ENCODE data around the gene DAPK2. TPM values are rescaled to one million over a fixed set of nuclear protein-coding genes. Genes with fewer than 3 reads are reported as not detected.

DAPK2 gene
- total RNA-seq, 4 donors from 2014 or later, result 64.6 to 189 (median 125) TPM

- Histone ChIP-seq H3K27me3 (no peaks in the 10 kb centered on the region), H3K4me3 (no peak overlapping the region), H3K27ac (peak overlapping the region; percentile 4 to 73 (median 44)), H3K36me3 (peaks cover 0 to 15% (median 0%) of the 10 kb centered on the region in 3 donors), H3K9me3 (no peaks in the 10 kb centered on the region), H3K4me1 (peaks cover 0 to 10% (median 0%) of the 10 kb centered on the region in 4 donors)
- TF ChIP-seq POLR2A (IDR thresholded peaks at IDR 0.05) (peak in 1 of 2 donors; percentile 24), CTCF (IDR thresholded peaks at IDR 0.05) (no peak)
- DNase-seq, result peak in 2 of 3 donors; percentile 60 to 82
Measured at GRCh38 chr15:64070965-64071851, 24.9 kb upstream of the DAPK2 start.

- H3K9me3 ChIP-seq, result no peaks in the 10 kb centered on the region
- peaks cover 0 to 10% (median 0%) of the 10 kb centered on the region in 4 donors for H3K4me1 ChIP-seq
- H3K4me3 ChIP-seq, result no peak overlapping the region
- H3K27ac ChIP-seq, result peak overlapping the region in 1 of 4 donors; percentile 52
- DNase-seq, result no peak
- H3K27me3 ChIP-seq, result no peaks in the 10 kb centered on the region
- H3K36me3 ChIP-seq, result peaks cover 0 to 15% (median 0%) of the 10 kb centered on the region in 3 donors
- TF ChIP-seq POLR2A (IDR thresholded peaks at IDR 0.05) (no peak), CTCF (IDR thresholded peaks at IDR 0.05) (no peak)
Measured at GRCh38 chr15:64070106-64070505, 23.8 kb upstream of the DAPK2 start.

GRCh38 chr15:64068133-64068532, 21.8 kb upstream of the DAPK2 start:
- no peak for DNase-seq
- H3K27me3 ChIP-seq, result no peaks in the 10 kb centered on the region
- peaks cover 0 to 15% (median 0%) of the 10 kb centered on the region in 3 donors for H3K36me3 ChIP-seq
- no peak overlapping the region for H3K4me3 ChIP-seq
- H3K9me3 ChIP-seq, result no peaks in the 10 kb centered on the region
- TF ChIP-seq POLR2A (IDR thresholded peaks at IDR 0.05), result no peak
- no peak for TF ChIP-seq CTCF (IDR thresholded peaks at IDR 0.05)
- no peak overlapping the region for H3K27ac ChIP-seq
- peaks cover 0 to 10% (median 0%) of the 10 kb centered on the region in 4 donors for H3K4me1 ChIP-seq

GRCh38 chr15:64067564-64068030, 21.3 kb upstream of the DAPK2 start:
- Histone ChIP-seq H3K9me3 (no peaks in the 10 kb centered on the region), H3K36me3 (peaks cover 0 to 11% (median 0%) of the 10 kb centered on the region in 3 donors), H3K4me3 (no peak overlapping the region), H3K27me3 (no peaks in the 10 kb centered on the region), H3K4me1 (peaks cover 0 to 10% (median 0%) of the 10 kb centered on the region in 4 donors), H3K27ac (no peak overlapping the region)
- peak; percentile 58 to 87 (median 71) for DNase-seq
- peak; percentile 75 to 88 (median 85) for TF ChIP-seq CTCF (IDR thresholded peaks at IDR 0.05)
- TF ChIP-seq POLR2A (IDR thresholded peaks at IDR 0.05), result no peak

- Histone ChIP-seq H3K36me3 (no peaks in the 10 kb centered on the region), H3K4me3 (no peak overlapping the region), H3K4me1 (peaks cover 0 to under 1% (median 0%) of the 10 kb centered on the region in 4 donors), H3K9me3 (no peaks in the 10 kb centered on the region), H3K27me3 (no peaks in the 10 kb centered on the region), H3K27ac (no peak overlapping the region)
- no peak for DNase-seq
- no peak for TF ChIP-seq POLR2A (IDR thresholded peaks at IDR 0.05)
- TF ChIP-seq CTCF (IDR thresholded peaks at IDR 0.05), result no peak
Measured at GRCh38 chr15:64066451-64066850, 20.2 kb upstream of the DAPK2 start.

Measured in Peyer's patch (tissue), 4 donors.